ENCODE measurements around the gene FBXO31.

GRCh38 chr16:87332150-87332549 lies 51.4 kb downstream of the FBXO31 start:
- TF ChIP-seq POLR2A (IDR thresholded peaks at IDR 0.05) (no peak), CTCF (IDR thresholded peaks at IDR 0.05) (no peak)
